Large intestine (tissue), 3 donors: Measurements from ENCODE around the gene BRINP2. TPM values are rescaled to one million over a fixed set of nuclear protein-coding genes. Genes with fewer than 3 reads are reported as not detected.

Experiments
- DNase-seq, 2 donors: peaks; one replicate each; pipeline versions ENCODE4 v3.0.0 to v3.0.0-alpha.2; 2013
- H3K27ac ChIP-seq: one replicate; pipeline ENCODE4 v1.5.1; 2013; ENCODE audit warnings: low read length
- H3K27me3 ChIP-seq: 2 replicates; pipeline ENCODE4 v1.6.1; 2013; ENCODE audit warnings: low read length; ENCODE audit not compliant: control insufficient read depth, insufficient read depth
- H3K36me3 ChIP-seq: 2 replicates; pipeline ENCODE4 v1.6.1; 2013; ENCODE audit warnings: low read length; ENCODE audit not compliant: control insufficient read depth, insufficient read depth
- H3K4me1 ChIP-seq: one replicate; pipeline ENCODE4 v1.6.1; 2013; ENCODE audit warnings: low read length; ENCODE audit not compliant: control insufficient read depth, insufficient read depth
- H3K4me3 ChIP-seq: one replicate; pipeline ENCODE4 v1.5.1; 2013; ENCODE audit warnings: low read length
- H3K9me3 ChIP-seq: one replicate; pipeline ENCODE4 v1.6.1; 2013; ENCODE audit warnings: mild to moderate bottlenecking, low read depth, low read length, moderate library complexity; ENCODE audit not compliant: control insufficient read depth
- WGBS: methylation state at CpG from one replicate; pipeline ENCODE4 v1.1.5; 2013; ENCODE audit warnings: low lambda C conversion rate; ENCODE audit not compliant: insufficient coverage; 5-methylcytosine and 5-hydroxymethylcytosine counted together
- polyA plus RNA-seq: library from polyadenylated mRNA; unstranded; fragments of 120-200 nt; gene quantifications from one replicate; pipeline ENCODE4 v1.2.1, GENCODE V29; 2013

BRINP2 gene
- polyA plus RNA-seq, 1 donor, result 0.12 TPM

DNA sequence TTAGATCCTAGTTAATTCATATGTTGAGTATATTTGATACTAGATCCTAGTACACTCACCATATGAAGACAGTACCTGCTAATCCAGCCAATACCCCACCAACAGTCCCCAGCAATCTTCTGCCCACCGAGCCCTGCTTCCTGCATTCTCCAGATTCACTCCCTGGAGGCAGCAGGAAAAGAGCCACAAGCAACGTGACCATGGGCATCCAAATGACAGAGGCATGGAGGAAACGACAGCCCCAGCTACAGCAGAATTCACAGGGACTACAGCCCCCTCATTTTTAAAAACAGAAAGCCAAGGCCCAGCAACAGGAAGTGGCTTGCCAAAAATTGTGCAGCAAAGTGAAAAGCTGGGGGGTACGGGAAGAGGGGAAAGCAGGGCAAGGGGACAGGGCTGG, 35.5 kb upstream of the BRINP2 start:
- no peaks in the 10 kb centered on the region for H3K9me3 ChIP-seq
- H3K36me3 ChIP-seq, result no peaks in the 10 kb centered on the region
- no peaks in the 10 kb centered on the region for H3K27me3 ChIP-seq
- no peak for DNase-seq
- no peak overlapping the region for H3K27ac ChIP-seq
- H3K4me1 ChIP-seq, result no peaks in the 10 kb centered on the region
- WGBS, result no CpG with 5 or more reads among the region's 4 CpGs
- no peak overlapping the region for H3K4me3 ChIP-seq

DNA sequence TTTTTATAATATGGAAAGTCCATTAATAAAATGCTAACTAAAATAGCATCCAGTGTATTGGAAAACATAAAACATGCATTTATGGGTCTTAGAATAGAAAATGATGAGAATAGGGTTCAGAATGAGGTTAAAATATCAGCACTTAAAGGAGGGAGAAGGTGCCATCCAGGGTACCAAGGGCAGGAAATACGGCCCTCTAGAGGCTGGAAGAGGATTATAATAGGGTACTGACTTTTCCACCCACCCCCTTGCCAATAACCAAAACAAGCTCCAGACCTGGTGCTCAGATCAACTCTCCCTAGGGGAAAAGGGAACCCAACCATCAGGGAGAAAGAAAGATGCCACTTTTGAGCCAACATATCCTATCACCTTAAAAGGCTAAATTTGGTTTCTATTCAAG, 32.9 kb upstream of the BRINP2 start:
- Histone ChIP-seq H3K27me3 (no peaks in the 10 kb centered on the region), H3K4me1 (no peaks in the 10 kb centered on the region), H3K36me3 (no peaks in the 10 kb centered on the region), H3K27ac (no peak overlapping the region), H3K9me3 (no peaks in the 10 kb centered on the region), H3K4me3 (no peak overlapping the region)
- no peak for DNase-seq
- no CpG with 5 or more reads among the region's 1 CpG for WGBS

DNA sequence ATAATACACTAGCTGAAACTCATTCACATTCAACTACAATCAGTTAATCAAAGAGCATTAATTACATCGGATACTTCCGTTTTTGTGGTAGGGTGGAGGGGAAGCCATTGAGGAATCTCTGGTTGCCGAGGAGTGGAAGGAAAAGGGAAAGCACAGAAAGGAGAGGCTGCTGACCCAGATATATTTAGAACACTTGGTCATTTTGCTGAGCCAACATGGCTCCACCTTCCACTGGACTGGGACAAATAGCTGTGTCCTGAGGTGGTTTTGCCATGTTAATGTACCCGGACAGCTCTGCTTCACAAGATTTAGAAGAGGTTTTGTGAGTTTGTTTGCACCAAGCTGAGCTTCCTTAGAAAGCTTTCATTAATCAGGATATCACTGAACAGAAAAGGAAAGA, 32.4 kb upstream of the BRINP2 start:
- no peak for DNase-seq
- H3K9me3 ChIP-seq, result no peaks in the 10 kb centered on the region
- H3K4me1 ChIP-seq, result no peaks in the 10 kb centered on the region
- H3K4me3 ChIP-seq, result no peak overlapping the region
- H3K27me3 ChIP-seq, result no peaks in the 10 kb centered on the region
- no peak overlapping the region for H3K27ac ChIP-seq
- H3K36me3 ChIP-seq, result no peaks in the 10 kb centered on the region
- 80% methylated on average over 1 of the region's 4 CpGs for WGBS

DNA sequence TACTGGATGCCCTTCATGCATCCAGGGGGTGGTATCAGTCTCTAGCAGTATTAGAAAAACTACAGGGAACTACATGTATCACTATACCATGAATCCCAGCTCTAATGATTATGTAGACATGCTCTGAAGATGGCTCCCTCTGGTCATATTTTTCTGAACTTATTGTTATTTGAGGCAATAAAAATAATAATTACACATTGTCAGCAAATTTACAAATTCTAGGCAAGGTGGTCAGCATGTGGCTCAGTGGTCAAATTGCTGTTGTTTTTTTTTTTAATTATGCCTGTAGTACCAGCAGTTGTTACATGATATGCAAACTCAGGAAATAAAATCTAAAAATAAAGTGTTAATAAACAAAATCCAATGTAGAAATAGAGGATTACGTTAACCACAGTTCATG, 28.7 kb upstream of the BRINP2 start:
- Histone ChIP-seq H3K4me3 (no peak overlapping the region), H3K27me3 (no peaks in the 10 kb centered on the region), H3K27ac (no peak overlapping the region), H3K4me1 (no peaks in the 10 kb centered on the region), H3K9me3 (no peaks in the 10 kb centered on the region), H3K36me3 (no peaks in the 10 kb centered on the region)
- WGBS, result no CpG with 5 or more reads among the region's 1 CpG
- no peak for DNase-seq

DNA sequence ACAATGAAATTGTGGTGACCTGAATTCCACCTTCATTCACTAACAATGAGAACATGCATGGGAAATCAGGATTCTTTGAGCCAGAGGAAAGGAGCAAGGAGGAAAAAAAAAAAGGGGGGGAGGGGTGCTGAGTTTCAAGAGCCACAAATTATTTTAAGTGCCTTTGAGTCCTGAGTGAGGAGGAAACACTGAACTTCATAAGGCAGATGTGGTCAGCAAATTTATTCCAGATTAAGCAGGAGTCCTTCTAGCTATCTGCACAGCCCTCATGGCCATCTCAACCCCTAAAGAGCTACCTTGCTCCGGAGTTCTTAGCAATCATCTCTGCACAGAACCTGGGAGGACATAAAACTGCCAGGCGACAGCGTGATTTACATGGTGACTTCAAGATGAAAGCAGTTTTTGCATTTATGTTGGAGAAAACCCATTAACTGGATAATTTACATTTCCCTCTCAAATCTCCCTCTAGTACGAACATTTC, 27.9 kb upstream of the BRINP2 start:
- H3K27ac ChIP-seq, result no peak overlapping the region
- no peak overlapping the region for H3K4me3 ChIP-seq
- 80% methylated on average over 1 of the region's 4 CpGs for WGBS
- H3K27me3 ChIP-seq, result no peaks in the 10 kb centered on the region
- no peaks in the 10 kb centered on the region for H3K9me3 ChIP-seq
- no peak for DNase-seq
- H3K4me1 ChIP-seq, result no peaks in the 10 kb centered on the region
- H3K36me3 ChIP-seq, result no peaks in the 10 kb centered on the region

DNA sequence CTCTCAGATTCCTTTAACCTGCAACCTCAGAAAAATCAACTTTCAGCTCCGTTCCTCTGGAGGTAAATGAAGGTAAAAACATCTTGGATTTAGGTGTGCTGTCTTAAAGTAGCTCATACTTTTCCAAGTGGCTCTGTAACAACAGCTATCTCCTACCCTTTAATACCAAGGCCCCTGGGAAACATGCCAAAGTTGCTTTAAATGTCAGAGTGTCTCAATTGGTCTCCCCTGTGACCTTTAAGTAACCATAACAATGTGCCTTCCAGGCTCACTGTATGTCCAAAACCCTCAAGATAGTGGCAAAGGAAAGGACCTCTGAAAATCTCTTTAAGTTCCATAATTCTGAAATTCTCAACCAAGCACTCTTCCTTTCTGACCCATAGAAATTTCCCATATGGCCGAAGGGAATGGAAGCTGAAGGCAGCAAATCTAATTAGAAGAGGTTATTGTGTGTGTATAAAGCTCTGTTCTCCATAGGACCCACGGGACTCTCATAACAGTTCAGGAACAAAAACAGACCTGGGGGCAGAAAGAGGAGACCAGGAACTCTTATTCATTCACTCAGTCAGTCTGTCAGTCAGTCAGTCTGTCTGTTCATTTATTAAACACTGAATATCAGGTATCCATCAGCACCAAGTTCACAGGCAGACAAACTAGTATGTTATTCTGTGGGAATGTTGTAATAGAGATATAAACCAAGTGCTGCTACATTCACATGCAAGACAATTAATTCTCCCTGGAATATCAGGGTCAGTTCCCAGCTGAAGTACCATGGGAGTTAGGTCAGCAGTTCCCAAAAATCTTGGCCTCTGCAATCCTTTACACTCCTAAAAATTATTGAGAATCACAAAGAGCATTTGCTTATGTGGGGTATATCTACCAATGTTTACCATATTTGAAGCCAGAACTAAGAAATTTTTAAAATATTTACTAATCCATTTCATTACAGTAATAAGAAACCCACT, 25.4 kb upstream of the BRINP2 start:
- no peak for DNase-seq
- Histone ChIP-seq H3K36me3 (no peaks in the 10 kb centered on the region), H3K4me3 (no peak overlapping the region), H3K27ac (no peak overlapping the region), H3K9me3 (no peaks in the 10 kb centered on the region), H3K27me3 (no peaks in the 10 kb centered on the region), H3K4me1 (no peaks in the 10 kb centered on the region)
- WGBS, result no CpG with 5 or more reads among the region's 3 CpGs

DNA sequence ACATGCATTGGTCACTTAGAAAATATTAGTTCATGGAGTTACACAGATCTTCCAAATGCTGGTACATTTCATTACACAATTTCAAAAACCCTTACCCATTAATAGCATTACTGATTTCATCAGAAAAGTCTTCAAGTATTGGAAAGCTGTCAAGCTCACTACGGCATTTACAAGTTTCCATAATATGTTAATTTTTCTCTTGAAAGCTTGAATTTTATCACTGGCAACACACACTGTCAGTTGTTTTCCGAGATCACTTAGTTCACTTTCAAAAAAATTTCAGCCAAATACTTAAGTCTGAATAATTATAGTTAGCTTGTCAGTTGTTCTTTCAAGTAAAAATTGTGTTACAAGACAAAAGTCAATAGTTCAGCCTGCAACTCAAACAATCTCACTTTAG, 24.3 kb upstream of the BRINP2 start:
- DNase-seq, result no peak
- Histone ChIP-seq H3K4me1 (no peaks in the 10 kb centered on the region), H3K9me3 (no peaks in the 10 kb centered on the region), H3K27me3 (no peaks in the 10 kb centered on the region), H3K27ac (no peak overlapping the region), H3K4me3 (no peak overlapping the region), H3K36me3 (no peaks in the 10 kb centered on the region)
- 88% methylated on average over 1 of the region's 2 CpGs for WGBS

DNA sequence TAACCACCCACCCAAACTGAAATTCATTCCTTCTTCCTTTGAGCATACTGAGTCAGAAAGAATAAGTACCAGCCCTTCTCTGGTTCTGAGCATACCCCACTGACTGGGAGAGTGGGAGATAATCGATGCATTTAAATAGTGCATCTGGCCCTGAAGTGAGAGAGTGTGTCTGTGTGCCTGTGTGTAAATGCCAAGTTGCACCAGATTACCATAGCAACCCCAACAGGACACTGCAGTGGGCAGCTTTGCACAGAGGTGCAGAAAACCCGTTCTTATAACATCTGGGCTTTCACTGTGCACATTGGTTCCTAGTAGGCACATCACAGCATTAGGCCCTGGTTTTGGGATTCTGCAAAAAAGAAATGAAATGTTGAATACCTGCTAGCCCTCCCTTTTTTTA, 8.5 kb upstream of the BRINP2 start:
- no peak overlapping the region for H3K4me3 ChIP-seq
- peaks cover 50% of the 10 kb centered on the region for H3K27me3 ChIP-seq
- no peaks in the 10 kb centered on the region for H3K9me3 ChIP-seq
- DNase-seq, result no peak
- no peaks in the 10 kb centered on the region for H3K4me1 ChIP-seq
- no peaks in the 10 kb centered on the region for H3K36me3 ChIP-seq
- WGBS, result no CpG with 5 or more reads among the region's 2 CpGs
- H3K27ac ChIP-seq, result no peak overlapping the region

DNA sequence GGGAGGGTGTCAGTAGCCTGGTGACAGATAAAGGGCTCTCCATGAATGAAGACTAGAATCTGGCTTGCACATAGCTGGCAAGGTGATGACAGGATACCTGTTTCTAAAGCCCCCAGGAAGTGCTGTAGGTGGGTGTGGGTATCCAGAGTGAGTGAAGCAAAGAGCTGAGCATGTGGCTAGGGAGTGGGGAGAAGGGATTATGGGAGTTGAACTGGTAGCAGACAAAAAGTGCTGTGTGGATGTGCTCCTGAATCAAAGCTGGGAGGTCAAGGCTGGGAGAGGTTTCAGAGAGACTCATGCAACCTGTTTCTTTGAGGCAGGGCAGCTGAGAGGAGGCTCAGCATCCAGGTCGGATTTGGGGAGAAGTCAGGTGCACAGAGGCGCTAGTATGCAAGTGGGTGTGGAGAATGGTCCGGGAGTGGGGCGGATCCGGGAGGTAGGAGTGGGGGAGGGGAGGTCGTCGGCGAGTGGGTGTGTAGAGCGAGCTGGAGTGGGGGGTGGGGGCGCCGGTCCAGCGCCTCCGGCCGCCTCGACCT, 6.8 kb upstream of the BRINP2 start:
- WGBS, result no CpG with 5 or more reads among the region's 15 CpGs
- Histone ChIP-seq H3K4me3 (peak overlapping the region; percentile 10), H3K36me3 (no peaks in the 10 kb centered on the region), H3K9me3 (no peaks in the 10 kb centered on the region), H3K4me1 (no peaks in the 10 kb centered on the region), H3K27ac (no peak overlapping the region), H3K27me3 (peaks cover 57% of the 10 kb centered on the region)
- DNase-seq, result no peak

DNA sequence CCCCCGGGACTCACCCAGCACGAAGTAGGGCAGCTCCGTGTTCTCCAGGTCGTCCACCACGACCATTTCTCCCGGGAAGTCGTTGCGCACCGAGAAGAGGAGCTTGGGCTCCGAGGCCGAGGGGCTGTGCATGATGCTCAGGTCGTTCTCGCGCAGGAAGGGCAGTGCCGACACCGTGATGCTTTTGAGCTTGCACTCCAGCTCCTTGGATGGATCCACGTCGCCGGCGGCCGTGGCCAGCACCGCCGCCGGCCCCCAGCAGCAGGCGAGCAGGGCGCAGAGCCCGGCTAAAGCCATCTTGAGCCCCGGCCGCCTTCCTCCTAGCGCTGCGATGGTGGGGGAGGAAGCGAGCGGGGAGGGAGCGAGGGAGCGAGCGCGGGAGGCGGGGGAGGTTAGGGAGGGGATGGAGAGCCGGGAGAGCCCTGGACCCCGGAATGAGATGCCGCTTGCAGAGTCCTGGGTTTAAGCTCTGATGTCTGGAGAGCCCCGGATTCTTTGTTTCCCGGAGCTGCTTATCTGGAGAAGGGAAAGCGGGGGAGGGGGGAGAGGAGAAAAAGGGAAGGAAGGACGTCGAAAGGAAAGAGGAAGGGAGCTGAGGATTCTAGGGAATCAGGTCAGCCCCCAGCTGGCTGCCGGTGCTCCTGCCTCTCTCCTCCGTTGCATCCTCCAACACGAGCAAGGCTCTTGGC, 6.2 kb upstream of the BRINP2 start, which contains the start of gene ASTN1:
TSS of gene ASTN1 (minus strand) at position 333 of the 689 bp plus-strand sequence. CDS start at position 297, 36 bp downstream.
- 0% methylated on average over 1 of the region's 49 CpGs for WGBS
- no peak for DNase-seq
- H3K27me3 ChIP-seq, result peaks cover 60% of the 10 kb centered on the region
- H3K9me3 ChIP-seq, result no peaks in the 10 kb centered on the region
- H3K27ac ChIP-seq, result no peak within 1 kb of the TSS
- peak within 1 kb of the TSS; percentile 10 for H3K4me3 ChIP-seq
- no peaks in the 10 kb centered on the region for H3K36me3 ChIP-seq
- no peaks in the 10 kb centered on the region for H3K4me1 ChIP-seq
